GM13976 (cell line): Measurements from ENCODE around the gene NEUROG2.

ENCODE experiments used
- DNase-seq: peaks from one replicate; pipeline ENCODE4 v3.0.0; 2012; ENCODE audit warnings: low spot score
- in situ Hi-C: fragments of 300-500 bp; cut with MboI; formaldehyde crosslinking; loops from one replicate; pipeline ENCODE4 v1.12.0; 2022; ENCODE audit warnings: low sequenced_read_pairs, mixed read lengths, inconsistent platforms; ENCODE audit not compliant: unreplicated experiment
- TF ChIP-seq, protein P1 (sequence below): IDR thresholded peaks from 2 replicates; pipeline ENCODE4 v1.5.1; 2012; ENCODE audit warnings: borderline replicate concordance, mild to moderate bottlenecking; ENCODE audit not compliant: insufficient read depth; ENCODE audit errors: extremely low read depth, missing control alignments, control extremely low read depth

NEUROG2 gene

DNA sequence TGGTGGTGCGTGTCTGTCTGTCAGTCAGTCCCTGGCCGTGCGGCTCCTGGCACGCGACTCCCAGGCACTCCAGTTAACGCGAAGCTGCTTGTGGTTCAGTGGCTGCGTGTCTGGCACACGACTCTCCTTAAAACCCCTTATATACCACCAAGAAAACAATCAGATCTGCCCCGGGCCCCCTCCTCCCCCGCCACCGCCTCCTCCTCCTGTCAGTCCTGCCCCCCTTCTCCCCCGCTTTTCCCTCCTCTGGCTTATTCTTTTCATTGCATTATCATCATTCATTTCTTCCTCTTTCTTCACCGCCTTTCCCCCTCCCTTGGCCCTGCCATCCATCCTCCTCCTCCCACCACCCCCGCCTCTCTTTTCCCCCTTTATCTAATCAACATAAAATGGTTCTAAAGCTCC lies at the start of gene NEUROG2:
Gene NEUROG2 (minus strand): TSS at position 115 of the 405 bp plus-strand sequence. CDS start 705 bp downstream, outside the sequence.
- no peak for DNase-seq
- TF ChIP-seq, protein P1, sequence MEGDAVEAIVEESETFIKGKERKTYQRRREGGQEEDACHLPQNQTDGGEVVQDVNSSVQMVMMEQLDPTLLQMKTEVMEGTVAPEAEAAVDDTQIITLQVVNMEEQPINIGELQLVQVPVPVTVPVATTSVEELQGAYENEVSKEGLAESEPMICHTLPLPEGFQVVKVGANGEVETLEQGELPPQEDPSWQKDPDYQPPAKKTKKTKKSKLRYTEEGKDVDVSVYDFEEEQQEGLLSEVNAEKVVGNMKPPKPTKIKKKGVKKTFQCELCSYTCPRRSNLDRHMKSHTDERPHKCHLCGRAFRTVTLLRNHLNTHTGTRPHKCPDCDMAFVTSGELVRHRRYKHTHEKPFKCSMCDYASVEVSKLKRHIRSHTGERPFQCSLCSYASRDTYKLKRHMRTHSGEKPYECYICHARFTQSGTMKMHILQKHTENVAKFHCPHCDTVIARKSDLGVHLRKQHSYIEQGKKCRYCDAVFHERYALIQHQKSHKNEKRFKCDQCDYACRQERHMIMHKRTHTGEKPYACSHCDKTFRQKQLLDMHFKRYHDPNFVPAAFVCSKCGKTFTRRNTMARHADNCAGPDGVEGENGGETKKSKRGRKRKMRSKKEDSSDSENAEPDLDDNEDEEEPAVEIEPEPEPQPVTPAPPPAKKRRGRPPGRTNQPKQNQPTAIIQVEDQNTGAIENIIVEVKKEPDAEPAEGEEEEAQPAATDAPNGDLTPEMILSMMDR: no peak
- in situ Hi-C loops: no loop called here

DNA sequence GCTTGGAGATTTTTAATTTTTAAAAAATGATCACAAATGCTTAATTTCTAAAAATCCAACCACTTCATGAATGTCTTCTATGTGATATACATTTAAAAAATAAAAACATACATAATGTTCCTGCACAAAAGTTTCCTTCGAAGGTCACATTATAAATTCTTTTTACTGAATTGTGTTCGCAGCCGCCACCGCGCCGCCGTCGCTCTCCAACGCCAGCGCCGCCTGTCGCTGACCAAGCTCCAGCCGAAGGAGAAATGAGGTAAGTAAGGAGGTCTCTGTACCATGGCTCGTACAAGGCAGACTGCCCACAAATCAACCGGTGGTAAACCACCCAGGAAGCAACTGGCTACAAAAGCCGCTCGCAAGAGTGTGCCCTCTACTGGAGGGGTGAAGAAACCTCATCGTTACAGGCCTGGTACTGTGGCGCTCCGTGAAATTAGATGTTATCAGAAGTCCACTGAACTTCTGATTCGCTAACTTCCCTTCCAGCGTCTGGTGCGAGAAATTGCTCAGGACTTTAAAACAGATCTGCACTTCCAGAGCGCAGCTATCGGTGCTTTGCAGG lies 48.8 kb upstream of the NEUROG2 start:
- in situ Hi-C loops: no loop called here

DNA sequence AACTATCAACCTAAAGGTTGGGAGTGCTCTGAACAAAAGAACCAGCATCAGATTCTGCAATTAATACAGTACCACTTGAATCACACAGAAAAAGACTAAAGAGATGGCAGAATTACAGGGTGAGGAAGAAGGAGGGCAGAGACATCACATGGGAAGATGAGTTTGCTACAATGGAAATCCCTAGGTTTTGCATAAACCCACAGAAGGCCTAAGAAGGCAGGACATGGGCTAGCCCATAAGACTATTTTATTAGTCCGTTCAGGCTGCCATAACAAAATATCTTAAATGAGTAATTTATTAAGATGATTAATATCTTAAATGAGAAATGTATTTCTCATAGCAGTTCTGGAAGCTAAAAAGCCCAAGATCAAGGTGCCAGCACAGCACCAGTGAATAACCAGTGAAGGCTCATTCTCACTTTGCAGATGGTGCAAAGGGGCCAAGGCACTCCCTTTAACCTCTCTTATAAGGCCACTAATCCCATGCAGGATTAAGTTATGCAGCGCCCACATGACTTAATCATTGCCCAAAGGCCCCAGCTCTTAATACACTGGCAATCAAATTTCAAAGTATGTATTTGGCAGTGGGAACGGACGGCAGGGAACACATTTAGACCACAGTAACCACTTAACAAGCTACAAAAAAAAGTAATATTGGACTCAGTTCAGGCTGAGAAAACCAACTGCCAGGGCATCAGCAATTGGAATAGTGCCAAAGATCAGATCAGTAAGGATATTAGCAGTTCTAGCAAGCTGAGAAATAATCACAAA lies 47.6 kb upstream of the NEUROG2 start:
- TF ChIP-seq, protein P1: no peak
- in situ Hi-C loops: no loop called here
- no peak for DNase-seq

More for the DNA sequence above, 48.8 kb upstream of the NEUROG2 start:
- TF ChIP-seq, protein P1: no peak
- DNase-seq: no peak

DNA sequence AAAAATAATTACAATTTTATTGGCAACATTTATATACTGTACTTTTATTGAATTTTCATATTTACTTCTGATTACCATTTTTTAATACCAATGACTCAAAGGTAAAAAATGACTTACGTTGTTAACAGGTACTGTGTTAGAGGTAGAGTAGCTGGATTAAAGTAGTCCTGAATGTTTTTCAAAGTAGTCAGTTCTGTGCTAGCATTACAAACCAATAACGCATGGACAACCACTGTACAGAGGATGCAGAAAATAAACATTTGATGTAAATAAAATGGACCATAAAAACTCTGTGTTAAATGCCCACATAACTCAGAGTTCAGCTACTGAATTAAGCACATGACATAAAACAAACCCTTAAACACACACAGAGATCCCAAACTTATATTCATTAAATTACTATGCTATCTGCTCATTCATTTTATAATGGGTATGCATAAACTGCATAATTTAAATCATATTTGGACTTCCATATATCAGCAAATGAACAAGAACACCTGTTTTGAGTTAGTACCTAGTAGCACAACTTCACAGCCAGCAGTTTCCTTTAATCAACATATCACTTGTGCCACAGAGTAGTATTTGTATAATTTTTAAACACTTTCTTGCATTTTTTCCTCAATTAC lies 46.4 kb upstream of the NEUROG2 start:
- in situ Hi-C loops: no loop called here
- TF ChIP-seq, protein P1: no peak
- DNase-seq: no peak

DNA sequence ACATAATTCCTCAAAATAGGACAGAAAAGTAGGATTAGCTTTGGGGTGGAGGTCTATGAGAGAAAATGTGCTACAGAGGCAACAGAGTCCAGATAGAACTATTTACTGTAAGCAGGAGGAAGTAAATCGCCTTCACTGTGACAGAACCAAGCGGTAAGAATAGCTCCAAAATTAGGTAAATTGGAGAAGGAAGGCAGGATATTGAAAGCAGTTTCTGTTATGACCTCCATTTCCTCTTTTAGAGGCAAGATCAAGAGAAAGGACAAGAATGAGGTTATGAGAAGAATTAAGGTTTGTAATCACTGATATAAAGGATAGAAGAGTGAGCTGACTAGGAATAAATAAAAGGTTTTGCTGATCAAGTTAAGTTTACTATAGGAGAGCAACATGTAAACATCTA lies 44.1 kb upstream of the NEUROG2 start:
- in situ Hi-C loops: no loop called here
- DNase-seq: peak; percentile 22
- TF ChIP-seq, protein P1: no peak

DNA sequence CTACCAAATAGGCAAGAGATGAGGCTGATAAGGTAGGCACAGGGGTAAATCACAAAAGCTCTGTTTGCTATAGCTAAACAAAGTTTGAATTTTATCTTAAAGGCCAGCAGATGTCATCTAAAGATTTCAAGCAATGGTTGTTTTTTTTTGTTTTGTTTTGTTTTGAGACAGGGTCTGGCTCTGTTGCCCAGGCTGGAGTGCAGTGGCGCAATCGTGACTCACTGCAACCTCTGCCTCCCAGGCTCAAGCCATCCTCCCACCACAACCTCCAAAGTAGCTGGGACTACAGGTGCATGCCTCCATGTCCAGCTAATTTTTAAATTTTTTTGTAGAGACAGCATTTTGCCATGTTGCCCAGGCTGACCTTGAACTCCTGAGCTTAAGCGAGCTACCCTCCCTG lies 43.1 kb upstream of the NEUROG2 start:
- in situ Hi-C loops: no loop called here
- no peak for DNase-seq
- TF ChIP-seq, protein P1: no peak
